Bone marrow (tissue), 2 donors: ENCODE measurements around the gene PRR5.
"Not testable (repeated sequence)": the region's sequence is repeated elsewhere in the genome, so short reads cannot be mapped to it uniquely, and the experiment has no call there.

Experiments used
- DNase-seq, 2 donors: peaks; one replicate each; lab custom pipeline; 2025; lab: John Stamatoyannopoulos, UW

The PRR5 gene

GRCh38 chr22:44701824-44702478 is at the start of gene PRR5:
Gene PRR5 (plus strand): TSS chr22:44702204. CDS start chr22:44702475, 271 bp downstream.
- peak; percentile 54 to 64 for DNase-seq

- not testable (repeated sequence) for DNase-seq
These were observed 49.1 kb upstream of the PRR5 start for GRCh38 chr22:44652866-44653265.

- DNase-seq = no peak
These were observed 43.6 kb upstream of the PRR5 start for GRCh38 chr22:44658311-44658953.

- no peak for DNase-seq
These were observed 42.9 kb upstream of the PRR5 start for GRCh38 chr22:44659140-44659539.

GRCh38 chr22:44660051-44660830 is 41.8 kb upstream of the PRR5 start:
- no peak for DNase-seq

- DNase-seq = no peak
These were observed 40.9 kb upstream of the PRR5 start for GRCh38 chr22:44661070-44661469.

GRCh38 chr22:44661659-44662569 is 40.1 kb upstream of the PRR5 start:
- no peak for DNase-seq

GRCh38 chr22:44663256-44663999 is 38.6 kb upstream of the PRR5 start:
- no peak for DNase-seq

GRCh38 chr22:44664149-44664548 is 37.9 kb upstream of the PRR5 start:
- peak; percentile 14 to 63 for DNase-seq

- DNase-seq = peak in 1 of 2 donors; percentile 14
These were observed 36.9 kb upstream of the PRR5 start for GRCh38 chr22:44665115-44665514.

GRCh38 chr22:44666207-44666585 is 35.8 kb upstream of the PRR5 start:
- DNase-seq = no peak

GRCh38 chr22:44667276-44667675 is 34.7 kb upstream of the PRR5 start:
- DNase-seq = no peak

GRCh38 chr22:44667829-44668189 is 34.2 kb upstream of the PRR5 start:
- DNase-seq = peak in 1 of 2 donors; percentile 6

GRCh38 chr22:44668190-44668885 is 33.7 kb upstream of the PRR5 start:
- no peak for DNase-seq

- no peak for DNase-seq
These were observed 33.0 kb upstream of the PRR5 start for GRCh38 chr22:44668886-44669521.

- DNase-seq = no peak
These were observed 32.4 kb upstream of the PRR5 start for GRCh38 chr22:44669561-44669976.

- no peak for DNase-seq
These were observed 31.6 kb upstream of the PRR5 start for GRCh38 chr22:44670220-44670988.

- DNase-seq = no peak
These were observed 30.3 kb upstream of the PRR5 start for GRCh38 chr22:44671742-44672141.

- DNase-seq = no peak
These were observed 29.4 kb upstream of the PRR5 start for GRCh38 chr22:44672632-44673031.
